HuH-7 (cell line): Measurements from ENCODE around the gene IQCC.
A peak's percentile ranks its signal among the peaks of the same experiment; 100 is the strongest.

Source experiments
- DNase-seq: peaks from one replicate; pipeline ENCODE4 v3.0.0; 2011; ENCODE audit warnings: low spot score

Gene IQCC

GRCh38 chr1:32224285-32224684 lies 18.8 kb downstream of the IQCC start:
- DNase-seq: no peak

DNA sequence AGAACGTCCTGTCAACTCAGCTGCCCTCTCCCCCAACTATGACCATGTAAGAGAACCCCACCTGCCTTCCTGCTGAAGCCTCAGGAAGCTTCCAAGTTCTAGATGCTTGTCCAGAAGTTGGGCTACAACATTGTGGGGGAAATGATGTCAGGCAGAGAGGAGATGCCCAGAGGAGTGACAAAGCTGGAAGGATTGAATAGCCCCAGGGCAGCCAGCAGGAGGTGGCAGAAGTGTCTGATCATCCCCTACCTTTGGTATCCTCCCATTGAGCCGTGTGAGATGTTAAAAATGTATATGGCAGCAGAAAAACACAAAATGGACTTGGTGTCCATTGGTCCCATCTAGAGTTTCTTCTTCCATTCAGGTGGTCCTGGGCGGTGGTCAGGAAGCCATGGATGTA lies 23.3 kb downstream of the IQCC start:
- no peak for DNase-seq

- no peak for DNase-seq
Measured at GRCh38 chr1:32231843-32232432, 26.5 kb downstream of the IQCC start.

DNA sequence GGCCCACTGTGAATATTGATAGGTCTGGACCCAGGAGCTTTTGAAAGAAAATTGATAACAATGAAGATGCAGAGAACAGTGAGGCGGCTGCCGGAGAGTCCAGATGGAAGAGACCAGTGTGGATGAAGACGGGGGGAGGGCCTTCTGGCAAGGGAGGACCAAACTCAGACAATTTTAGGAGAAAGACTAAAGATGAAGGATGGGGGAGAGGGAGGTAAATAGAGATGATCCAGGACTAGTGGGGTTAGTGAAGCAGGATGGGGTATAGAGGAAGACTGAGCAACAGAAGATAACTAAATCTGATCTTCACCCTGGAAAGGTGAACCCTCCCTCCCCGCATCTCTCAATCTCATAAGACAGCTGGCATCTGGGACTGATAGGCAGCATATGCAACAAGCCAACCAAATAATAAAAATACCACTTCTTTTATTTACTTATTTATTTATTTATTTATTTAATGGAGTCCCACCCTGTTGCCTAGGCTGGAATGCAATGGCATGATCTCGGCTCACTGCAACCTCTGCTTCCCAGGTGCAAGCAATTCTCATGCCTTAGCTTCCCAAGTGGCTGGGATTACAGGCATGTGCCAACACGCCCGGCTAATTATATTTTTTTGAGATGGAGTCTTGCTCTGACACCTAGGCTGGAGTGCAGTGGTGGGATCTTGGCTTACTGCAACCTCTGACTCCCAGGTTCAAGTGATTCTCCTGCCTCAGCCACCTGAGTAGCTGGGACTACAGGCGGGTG lies 27.3 kb downstream of the IQCC start:
- DNase-seq: no peak

DNA sequence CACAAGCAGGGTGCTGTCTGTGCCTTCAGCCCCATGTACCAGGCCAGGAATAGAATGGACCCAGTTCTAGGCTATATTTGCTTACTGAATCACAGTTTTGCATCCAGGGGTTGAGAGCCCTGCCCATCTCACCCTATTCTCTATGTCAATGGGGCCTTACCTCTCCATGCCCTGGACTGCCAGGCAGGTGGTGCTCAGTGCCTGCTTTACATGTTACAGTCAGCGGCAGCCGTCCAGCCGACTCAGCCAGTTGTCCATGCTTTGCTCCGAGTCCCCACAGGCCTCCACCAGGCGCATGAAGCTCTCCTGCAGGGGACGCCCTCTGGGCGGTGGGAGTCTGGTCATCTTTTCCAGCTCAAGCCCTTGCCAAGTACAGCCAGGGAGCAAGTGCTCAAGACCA lies 29.3 kb downstream of the IQCC start:
- DNase-seq: no peak

- DNase-seq: no peak
Measured at GRCh38 chr1:32239337-32239736, 33.9 kb downstream of the IQCC start.

DNA sequence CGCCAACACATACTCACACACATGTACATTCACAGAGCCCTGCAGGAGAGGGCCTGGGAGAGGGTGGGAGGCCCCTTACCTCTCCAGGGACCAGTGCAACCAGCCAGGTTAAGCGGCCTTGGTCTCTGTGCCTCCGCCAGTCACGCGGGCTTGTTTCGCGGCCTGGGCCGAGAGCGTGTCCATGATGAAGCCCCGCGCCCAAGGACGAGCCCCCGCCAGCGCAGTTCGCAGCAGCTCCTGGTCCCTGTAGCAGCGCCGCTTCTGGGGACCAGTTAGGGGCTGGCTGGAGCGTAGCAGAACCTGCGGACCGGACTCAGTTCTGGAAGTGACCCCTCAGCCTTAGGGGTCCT lies 34.3 kb downstream of the IQCC start:
- no peak for DNase-seq

DNA sequence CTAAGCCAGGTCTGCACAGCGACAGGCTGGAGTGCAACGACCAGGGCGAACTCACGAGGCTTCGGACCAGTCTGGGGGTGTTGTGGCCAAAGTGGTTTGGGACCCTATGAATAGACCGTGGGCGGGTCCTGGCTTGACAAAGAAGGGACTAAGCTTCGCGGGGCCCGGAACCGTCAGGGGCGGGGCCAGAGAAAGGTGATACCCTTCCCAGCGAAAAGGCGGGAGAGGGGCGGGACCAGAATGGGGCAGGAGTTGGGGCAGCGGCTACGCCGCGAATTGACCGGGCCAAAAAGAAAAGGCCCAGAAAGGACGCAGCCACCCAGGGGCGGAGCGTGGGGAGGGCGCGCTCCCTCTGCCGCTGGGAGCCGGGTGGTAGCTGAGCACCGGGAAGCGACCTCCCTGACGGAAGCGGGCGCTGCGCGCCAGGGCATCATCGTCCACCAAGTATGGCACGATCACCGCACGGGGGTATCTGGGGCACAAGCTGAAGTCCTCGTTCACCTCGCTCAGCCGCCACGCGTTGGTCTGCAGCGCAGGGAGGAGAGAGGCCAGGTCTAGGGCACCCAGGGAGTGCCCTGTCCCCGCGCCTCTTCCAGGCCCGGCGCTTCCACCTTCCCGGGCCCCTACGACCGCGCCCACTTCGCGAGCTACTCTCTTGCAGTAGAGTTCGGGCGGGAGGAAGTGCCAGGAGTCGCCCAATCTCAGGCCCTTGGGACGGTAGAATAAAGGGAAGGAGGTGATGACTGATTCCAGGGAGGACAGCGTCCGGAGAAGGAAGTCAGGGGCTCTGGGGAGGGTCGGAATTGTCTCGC lies 34.9 kb downstream of the IQCC start:
- peak; percentile 68 for DNase-seq

- DNase-seq: no peak
Measured at GRCh38 chr1:32241001-32241763, 35.7 kb downstream of the IQCC start.

- DNase-seq: no peak
Measured at GRCh38 chr1:32242341-32242851, 36.9 kb downstream of the IQCC start.

DNA sequence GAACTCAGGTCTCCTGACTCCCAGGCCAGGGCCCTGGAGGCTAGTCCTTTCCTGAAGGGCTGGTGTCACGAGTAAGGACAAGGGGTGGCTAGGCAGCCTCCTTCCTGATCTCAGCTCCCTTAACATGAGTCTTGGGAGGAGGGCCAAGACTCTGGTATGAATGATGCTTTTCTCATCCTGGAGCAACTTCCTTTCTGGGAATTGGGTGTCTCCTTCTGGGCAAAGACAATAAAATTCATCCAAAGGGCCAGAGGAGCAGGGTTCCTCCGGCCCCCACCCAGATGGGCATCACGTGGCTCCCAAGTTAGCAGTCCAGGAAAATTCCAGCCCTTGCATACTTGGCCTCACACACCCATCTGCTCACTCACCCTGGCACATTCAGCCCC lies 41.4 kb downstream of the IQCC start, which contains the start of gene FAM167B:
FAM167B (plus strand) TSS at position 335 of the 386 bp plus-strand sequence. CDS start 200 bp downstream, outside the sequence.
- DNase-seq: no peak

DNA sequence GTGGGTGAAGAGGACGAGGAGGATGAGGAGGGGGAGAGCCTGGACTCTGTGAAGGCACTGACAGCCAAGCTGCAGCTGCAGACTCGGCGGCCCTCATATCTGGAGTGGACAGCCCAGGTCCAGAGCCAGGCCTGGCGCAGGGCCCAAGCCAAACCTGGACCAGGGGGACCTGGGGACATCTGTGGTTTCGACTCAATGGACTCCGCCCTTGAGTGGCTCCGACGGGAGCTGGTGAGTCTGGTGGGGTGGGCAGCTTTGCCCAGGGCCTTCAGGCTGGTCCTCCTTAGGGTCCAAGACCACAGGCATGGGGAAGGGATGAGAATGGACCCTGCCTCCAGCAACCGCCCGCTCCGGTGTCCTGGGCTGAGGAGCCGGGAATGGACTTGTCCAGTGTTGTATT lies 42.0 kb downstream of the IQCC start:
- DNase-seq: no peak

GRCh38 chr1:32247983-32248889 lies 42.8 kb downstream of the IQCC start:
- peak; percentile 85 for DNase-seq

DNA sequence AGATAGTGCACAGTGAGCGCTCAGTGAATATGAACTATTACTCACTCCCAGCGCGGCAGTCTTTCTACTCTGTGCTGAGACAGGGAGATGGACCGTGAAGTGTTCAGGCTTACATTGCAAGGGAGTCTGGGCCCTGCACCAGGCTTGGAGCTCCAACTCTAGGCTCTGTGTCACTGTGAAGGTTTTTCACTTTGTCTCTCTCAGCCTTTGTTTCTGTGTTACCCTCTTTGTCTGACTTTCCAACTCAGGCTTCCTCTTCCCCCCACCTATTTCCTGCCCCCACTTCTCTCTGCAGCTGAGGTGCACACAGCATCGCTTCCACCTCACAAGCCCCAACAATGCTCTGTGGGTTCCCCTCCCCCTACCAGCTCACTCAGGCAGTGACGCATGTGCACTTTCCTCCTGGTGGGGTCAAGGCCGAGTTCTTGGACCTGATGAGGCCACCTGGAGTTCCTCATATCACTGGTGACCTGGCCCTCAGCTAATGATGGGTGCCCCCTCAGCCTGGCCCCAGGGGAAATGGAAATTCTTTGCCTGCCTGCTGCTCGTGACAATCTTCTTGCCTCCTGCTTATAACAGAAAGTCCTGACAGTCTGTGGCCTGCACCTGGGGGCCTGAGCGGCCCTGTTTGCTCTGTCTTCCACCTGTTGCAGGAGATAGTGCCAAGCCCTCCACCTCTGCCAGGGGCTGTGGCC lies 44.5 kb downstream of the IQCC start:
- DNase-seq: no peak

- DNase-seq: no peak
Measured at GRCh38 chr1:32250893-32251716, 45.6 kb downstream of the IQCC start, which contains the start of gene LCK. LCK (plus strand) TSS chr1:32251265; CDS start chr1:32274330, 23,065 bp downstream.

DNA sequence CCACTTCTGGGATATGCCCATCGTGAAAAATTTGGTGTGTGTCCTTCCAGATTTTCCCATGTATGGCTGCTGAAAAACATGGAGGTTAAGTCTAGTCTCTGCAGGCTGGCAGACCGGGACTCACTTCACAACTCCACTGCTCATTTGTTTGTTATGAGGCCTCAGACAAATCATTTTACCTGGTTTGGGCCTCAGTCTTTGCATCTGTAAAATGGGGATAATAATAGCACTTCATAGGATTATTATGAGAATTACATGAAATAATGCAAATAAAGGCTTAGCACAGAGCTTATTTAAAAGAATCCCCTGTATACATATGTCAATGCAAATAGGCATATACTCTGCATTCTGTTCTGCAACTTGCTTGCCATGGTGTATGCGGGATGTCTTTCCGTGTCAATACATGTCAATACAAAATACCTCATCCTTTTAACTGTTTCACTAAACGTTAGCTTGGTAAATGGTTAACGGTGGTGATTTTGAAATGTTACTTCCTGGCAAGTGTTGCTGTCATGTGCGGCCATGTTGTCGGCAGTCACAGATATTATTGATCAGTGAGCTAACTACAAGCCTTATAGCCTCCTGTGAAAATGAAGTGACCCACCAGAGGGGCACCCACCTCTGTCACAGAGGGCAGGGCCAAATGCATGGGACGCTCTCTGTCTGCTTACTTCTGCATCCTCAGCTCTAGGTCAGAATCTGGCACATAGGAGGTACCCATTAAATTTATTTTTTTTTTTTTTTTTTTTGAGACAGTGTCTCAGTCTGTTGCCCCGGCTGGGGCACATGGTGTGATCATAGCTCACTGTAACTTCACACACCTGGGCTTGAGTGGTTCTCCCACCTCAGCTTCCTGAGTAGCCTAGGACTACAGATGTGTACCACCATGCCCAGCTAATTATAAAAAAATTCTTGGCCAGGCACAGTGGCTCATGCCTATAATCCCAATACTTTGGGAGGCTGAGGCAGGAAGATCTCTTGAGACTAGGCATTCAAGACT lies 49.9 kb downstream of the IQCC start:
- DNase-seq: no peak

DNA sequence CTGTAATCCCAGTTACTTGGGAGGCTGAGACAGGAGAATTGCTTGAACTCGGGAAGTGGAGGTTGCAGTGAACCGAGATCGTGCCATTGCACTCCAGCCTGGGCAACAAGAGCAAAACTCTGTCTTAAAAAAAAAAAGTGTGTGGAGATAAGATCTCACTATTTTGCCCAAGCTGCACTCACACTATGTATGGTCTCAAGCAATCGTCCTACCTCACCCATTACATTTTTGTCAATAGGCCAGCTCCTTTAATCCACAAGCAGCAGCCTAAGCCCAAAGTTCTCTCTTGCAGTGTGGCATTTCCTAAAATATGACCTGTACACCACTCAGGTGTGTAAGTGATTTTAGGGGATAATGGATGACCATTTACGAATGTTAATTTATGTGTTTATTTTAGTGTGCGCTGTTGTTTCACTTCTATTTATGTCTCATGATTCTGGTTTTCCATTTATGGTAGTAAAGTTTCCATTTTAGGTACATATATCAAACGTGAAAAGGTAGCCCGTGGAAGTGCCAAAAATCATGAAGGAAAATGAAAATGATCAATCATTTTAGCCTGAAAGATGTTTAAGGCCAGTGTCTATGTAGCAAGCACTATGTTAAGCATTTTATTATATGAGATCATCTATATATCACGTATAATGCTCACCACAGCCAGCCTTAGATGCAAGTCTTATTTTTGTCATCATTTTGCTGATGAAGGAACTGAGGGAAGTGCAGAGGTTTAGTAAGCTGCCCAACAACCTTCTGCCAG lies 51.2 kb downstream of the IQCC start:
- no peak for DNase-seq

GRCh38 chr1:32257227-32257508 lies 51.7 kb downstream of the IQCC start:
- DNase-seq: no peak
